Gastroesophageal sphincter (tissue), 3 donors: Measurements from ENCODE around the gene TXNDC11.

Experiments
- CTCF ChIP-seq, 4 experiments: fragments of 200-600 bp in 2 of 4; fragments of 450-650 bp in 2 of 4; sonication (generic) in 1 of 4; IDR thresholded peaks; one replicate each; pipeline ENCODE4 v1.5.1; 2017 to 2019; ENCODE audit warnings: antibody characterized with exemption in 4 of 4, mild to moderate bottlenecking in 2 of 4, moderate library complexity in 2 of 4
- EP300 ChIP-seq: sonication (generic); formaldehyde crosslinking; IDR thresholded peaks from one replicate; pipeline ENCODE4 v1.6.1; 2017; ENCODE audit warnings: antibody characterized with exemption, mild to moderate bottlenecking
- POLR2A ChIP-seq, 2 donors: fragments of 450-650 bp; IDR thresholded peaks; one replicate each; pipeline ENCODE4 v1.6.1; 2017; ENCODE audit warnings: antibody characterized with exemption in 2 of 2, mild to moderate bottlenecking in 2 of 2, moderate library complexity in 1 of 2
- POLR2AphosphoS5 ChIP-seq: sonication (generic); formaldehyde crosslinking; IDR thresholded peaks from one replicate; pipeline ENCODE4 v1.6.1; 2017; ENCODE audit warnings: antibody characterized with exemption

DNA sequence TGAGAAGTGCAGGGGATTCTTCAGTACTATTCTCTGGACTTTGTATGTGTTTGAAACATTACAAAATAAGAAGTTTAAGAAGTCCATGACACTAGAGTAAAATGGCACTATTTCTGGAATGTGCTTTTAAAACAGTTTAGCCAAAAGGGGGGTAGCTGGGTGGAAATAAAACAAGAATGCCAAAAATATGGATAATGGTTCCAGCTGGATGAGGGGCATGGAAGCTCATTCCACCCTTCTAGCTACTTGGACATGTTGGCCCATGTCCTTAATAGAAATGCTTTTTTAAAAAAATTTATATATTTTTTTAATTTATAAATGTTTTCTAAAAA lies 41.3 kb upstream of the TXNDC11 start:
- TF ChIP-seq POLR2A (IDR thresholded peaks at IDR 0.05) (no peak), CTCF (IDR thresholded peaks at IDR 0.05) (no peak), POLR2AphosphoS5 (no peak), EP300 (no peak)
